HG02610 (cell line): ENCODE data around the gene LAMB1.
"Not testable (repeated sequence)": the region's sequence is repeated elsewhere in the genome, so short reads cannot be mapped to it uniquely, and the experiment has no call there.

Experiments used
- ATAC-seq: cut with Tn5 transposase; IDR thresholded peaks from one replicate; pipeline ENCODE4 v1.9.1; 2021; ENCODE audit warnings: mild to moderate bottlenecking, moderate library complexity; ENCODE audit not compliant: unreplicated experiment

LAMB1 gene

GRCh38 chr7:107973861-107974260, 29.1 kb downstream of the LAMB1 start:
- ATAC-seq: no peak

GRCh38 chr7:107972941-107973376, 30.0 kb downstream of the LAMB1 start:
- no peak for ATAC-seq

- no peak for ATAC-seq
Observed at GRCh38 chr7:107972075-107972482, 30.9 kb downstream of the LAMB1 start.

- no peak for ATAC-seq
Observed at GRCh38 chr7:107971613-107972012, 31.3 kb downstream of the LAMB1 start.

- no peak for ATAC-seq
Observed at GRCh38 chr7:107971100-107971499, 31.9 kb downstream of the LAMB1 start.

- ATAC-seq: no peak
Observed at GRCh38 chr7:107969856-107970255, 33.1 kb downstream of the LAMB1 start.

GRCh38 chr7:107968449-107968848, 34.5 kb downstream of the LAMB1 start:
- ATAC-seq: no peak

GRCh38 chr7:107967420-107967819, 35.5 kb downstream of the LAMB1 start:
- ATAC-seq: no peak

GRCh38 chr7:107966711-107967110, 36.2 kb downstream of the LAMB1 start:
- no peak for ATAC-seq

GRCh38 chr7:107964510-107964909, 38.5 kb downstream of the LAMB1 start:
- no peak for ATAC-seq

GRCh38 chr7:107962817-107963216, 40.1 kb downstream of the LAMB1 start:
- no peak for ATAC-seq

GRCh38 chr7:107961405-107961804, 41.6 kb downstream of the LAMB1 start:
- ATAC-seq: no peak

GRCh38 chr7:107960272-107960671, 42.7 kb downstream of the LAMB1 start:
- ATAC-seq: no peak

- ATAC-seq: no peak
Observed at GRCh38 chr7:107959527-107959898, 43.4 kb downstream of the LAMB1 start.

GRCh38 chr7:107958764-107959526, 44.0 kb downstream of the LAMB1 start:
- ATAC-seq: no peak

- ATAC-seq: no peak
Observed at GRCh38 chr7:107957436-107957835, 45.5 kb downstream of the LAMB1 start.

- ATAC-seq: not testable (repeated sequence)
Observed at GRCh38 chr7:107956950-107957349, 46.0 kb downstream of the LAMB1 start.

GRCh38 chr7:107955394-107955793, 47.6 kb downstream of the LAMB1 start:
- no peak for ATAC-seq

GRCh38 chr7:107953924-107954303, 49.0 kb downstream of the LAMB1 start:
- ATAC-seq: no peak

- no peak for ATAC-seq
Observed at GRCh38 chr7:107953265-107953923, 49.6 kb downstream of the LAMB1 start.

- no peak for ATAC-seq
Observed at GRCh38 chr7:107951896-107952295, 51.1 kb downstream of the LAMB1 start.

- ATAC-seq: no peak
Observed at GRCh38 chr7:107951172-107951787, 51.7 kb downstream of the LAMB1 start.
